HEK293T (cell line): ENCODE measurements around the gene MRPL4.

Experiments
- CTCF ChIA-PET: fragments of 350-600 bp; formaldehyde crosslinking; extraction: SDS; loops from one replicate; lab custom pipeline; 2021; ENCODE audit warnings: antibody characterized with exemption, inconsistent platforms; lab: Yijun Ruan, JAX
- POLR2A ChIA-PET: fragments of 350-600 bp; formaldehyde crosslinking; extraction: SDS; loops from one replicate; lab custom pipeline; 2020; ENCODE audit warnings: antibody characterized with exemption, inconsistent platforms; lab: Yijun Ruan, JAX
- DNase-seq: peaks from one replicate; pipeline ENCODE4 v3.0.0; 2012; ENCODE audit warnings: mixed read lengths; ENCODE audit errors: extremely low spot score
- ARNT ChIP-seq: fragments of 450-650 bp; IDR thresholded peaks from 2 replicates; pipeline ENCODE4 v1.6.1; 2017; ENCODE audit warnings: mild to moderate bottlenecking
- BHLHE40 ChIP-seq: fragments of 450-650 bp; IDR thresholded peaks from 2 replicates; pipeline ENCODE4 v1.6.1; 2016; ENCODE audit warnings: mild to moderate bottlenecking, moderate library complexity, borderline replicate concordance
- CTBP1 ChIP-seq: fragments of 450-650 bp; IDR thresholded peaks from 2 replicates; pipeline ENCODE4 v1.6.1; 2016; ENCODE audit warnings: borderline replicate concordance
- ELF4 ChIP-seq: fragments of 450-650 bp; IDR thresholded peaks from 2 replicates; pipeline ENCODE4 v1.6.1; 2017; ENCODE audit warnings: antibody characterized with exemption
- FOXA1 ChIP-seq: fragments of 450-650 bp; IDR thresholded peaks from 2 replicates; pipeline ENCODE4 v1.6.1; 2016; ENCODE audit warnings: mild to moderate bottlenecking
- FOXK2 ChIP-seq: fragments of 450-650 bp; IDR thresholded peaks from 2 replicates; pipeline ENCODE4 v1.6.1; 2016; ENCODE audit warnings: mild to moderate bottlenecking
- FOXM1 ChIP-seq: fragments of 450-650 bp; IDR thresholded peaks from 2 replicates; pipeline ENCODE4 v1.6.1; 2017; ENCODE audit warnings: mild to moderate bottlenecking, borderline replicate concordance
- HDGF ChIP-seq: fragments of 450-650 bp; IDR thresholded peaks from 2 replicates; pipeline ENCODE4 v1.6.1; 2017; ENCODE audit warnings: antibody characterized with exemption, borderline replicate concordance
- L3MBTL2 ChIP-seq: fragments of 450-650 bp; conservative IDR thresholded peaks from 2 replicates; pipeline ENCODE4 v1.6.1; 2016; ENCODE audit warnings: mild to moderate bottlenecking
- LEF1 ChIP-seq: fragments of 450-650 bp; IDR thresholded peaks from 2 replicates; pipeline ENCODE4 v1.6.1; 2017; ENCODE audit warnings: mild to moderate bottlenecking, borderline replicate concordance
- NFRKB ChIP-seq: fragments of 450-650 bp; IDR thresholded peaks from 2 replicates; pipeline ENCODE4 v1.6.1; 2016; ENCODE audit warnings: mild to moderate bottlenecking, moderate library complexity
- SP1 ChIP-seq: fragments of 450-650 bp; IDR thresholded peaks from 2 replicates; pipeline ENCODE4 v1.6.1; 2017
- SUZ12 ChIP-seq: fragments of 450-650 bp; IDR thresholded peaks from 2 replicates; pipeline ENCODE4 v1.6.1; 2016; ENCODE audit warnings: mild to moderate bottlenecking
- TARDBP ChIP-seq: fragments of 450-650 bp; IDR thresholded peaks from 2 replicates; pipeline ENCODE4 v1.6.1; 2016
- ZNF384 ChIP-seq: fragments of 450-650 bp; IDR thresholded peaks from 2 replicates; pipeline ENCODE4 v1.6.1; 2016
- TF ChIP-seq, protein P1 (sequence below): fragments of 450-650 bp; IDR thresholded peaks from 2 replicates; pipeline ENCODE4 v1.6.1; 2016

Gene MRPL4

DNA sequence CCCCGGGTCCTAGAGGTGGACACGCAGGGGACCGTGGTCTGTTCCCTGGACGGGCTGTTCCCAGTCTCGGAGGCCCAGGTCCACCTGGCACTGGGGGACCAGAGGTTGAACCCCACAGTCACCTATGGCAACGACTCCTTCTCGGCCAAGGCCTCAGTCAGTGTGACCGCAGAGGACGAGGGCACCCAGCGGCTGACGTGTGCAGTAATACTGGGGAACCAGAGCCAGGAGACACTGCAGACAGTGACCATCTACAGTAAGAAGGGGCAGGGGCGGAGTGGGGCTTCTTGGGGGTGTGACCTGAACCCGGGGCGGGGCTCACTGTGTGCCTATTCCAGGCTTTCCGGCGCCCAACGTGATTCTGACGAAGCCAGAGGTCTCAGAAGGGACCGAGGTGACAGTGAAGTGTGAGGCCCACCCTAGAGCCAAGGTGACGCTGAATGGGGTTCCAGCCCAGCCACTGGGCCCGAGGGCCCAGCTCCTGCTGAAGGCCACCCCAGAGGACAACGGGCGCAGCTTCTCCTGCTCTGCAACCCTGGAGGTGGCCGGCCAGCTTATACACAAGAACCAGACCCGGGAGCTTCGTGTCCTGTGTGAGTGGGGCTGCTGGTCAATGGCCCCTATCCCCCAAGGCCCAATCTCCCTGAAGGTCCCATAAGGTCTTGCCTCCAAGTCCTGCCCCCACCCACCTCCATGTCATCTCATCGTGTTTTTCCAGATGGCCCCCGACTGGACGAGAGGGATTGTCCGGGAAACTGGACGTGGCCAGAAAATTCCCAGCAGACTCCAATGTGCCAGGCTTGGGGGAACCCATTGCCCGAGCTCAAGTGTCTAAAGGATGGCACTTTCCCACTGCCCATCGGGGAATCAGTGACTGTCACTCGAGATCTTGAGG, 32.3 kb downstream of the MRPL4 start:
- no peak for DNase-seq
- ChIA-PET CTCF (no interaction called here), POLR2A (interaction anchor here (2.3 kb wide), 1 partner anchor 96 kb away, joined by 7 read pairs; the partner anchor contains the start of gene TYK2)
- no peak for TF ChIP-seq TARDBP
- TF ChIP-seq ARNT = no peak

DNA sequence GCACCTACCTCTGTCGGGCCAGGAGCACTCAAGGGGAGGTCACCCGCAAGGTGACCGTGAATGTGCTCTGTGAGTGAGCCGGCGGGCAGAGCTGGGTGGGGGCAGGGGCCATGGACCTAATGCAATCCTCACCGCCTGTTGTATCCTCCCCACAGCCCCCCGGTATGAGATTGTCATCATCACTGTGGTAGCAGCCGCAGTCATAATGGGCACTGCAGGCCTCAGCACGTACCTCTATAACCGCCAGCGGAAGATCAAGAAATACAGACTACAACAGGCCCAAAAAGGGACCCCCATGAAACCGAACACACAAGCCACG, 32.9 kb downstream of the MRPL4 start:
- ChIA-PET POLR2A (interaction anchor here (2.3 kb wide), 1 partner anchor 96 kb away, joined by 7 read pairs; the partner anchor contains the start of gene TYK2), CTCF (no interaction called here)
- DNase-seq = no peak
- TF ChIP-seq SUZ12 (no peak), FOXA1 (no peak), ZNF384 (no peak), HDGF (no peak), ELF4 (no peak), NFRKB (no peak), FOXM1 (no peak), BHLHE40 (no peak), TARDBP (no peak), CTBP1 (no peak), L3MBTL2 (no peak), FOXK2 (no peak), ARNT (no peak), SP1 (no peak)

DNA sequence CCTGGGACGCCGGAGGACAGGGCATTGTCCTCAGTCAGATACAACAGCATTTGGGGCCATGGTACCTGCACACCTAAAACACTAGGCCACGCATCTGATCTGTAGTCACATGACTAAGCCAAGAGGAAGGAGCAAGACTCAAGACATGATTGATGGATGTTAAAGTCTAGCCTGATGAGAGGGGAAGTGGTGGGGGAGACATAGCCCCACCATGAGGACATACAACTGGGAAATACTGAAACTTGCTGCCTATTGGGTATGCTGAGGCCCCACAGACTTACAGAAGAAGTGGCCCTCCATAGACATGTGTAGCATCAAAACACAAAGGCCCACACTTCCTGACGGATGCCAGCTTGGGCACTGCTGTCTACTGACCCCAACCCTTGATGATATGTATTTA, 33.4 kb downstream of the MRPL4 start:
- CTCF ChIA-PET = no interaction called here
- DNase-seq = no peak
- TF ChIP-seq FOXK2 = no peak
- TF ChIP-seq CTBP1 = no peak
- TF ChIP-seq FOXM1 = no peak
- TF ChIP-seq FOXA1 = no peak
- no peak for TF ChIP-seq BHLHE40
- TF ChIP-seq L3MBTL2 = no peak
- TF ChIP-seq, protein P1, sequence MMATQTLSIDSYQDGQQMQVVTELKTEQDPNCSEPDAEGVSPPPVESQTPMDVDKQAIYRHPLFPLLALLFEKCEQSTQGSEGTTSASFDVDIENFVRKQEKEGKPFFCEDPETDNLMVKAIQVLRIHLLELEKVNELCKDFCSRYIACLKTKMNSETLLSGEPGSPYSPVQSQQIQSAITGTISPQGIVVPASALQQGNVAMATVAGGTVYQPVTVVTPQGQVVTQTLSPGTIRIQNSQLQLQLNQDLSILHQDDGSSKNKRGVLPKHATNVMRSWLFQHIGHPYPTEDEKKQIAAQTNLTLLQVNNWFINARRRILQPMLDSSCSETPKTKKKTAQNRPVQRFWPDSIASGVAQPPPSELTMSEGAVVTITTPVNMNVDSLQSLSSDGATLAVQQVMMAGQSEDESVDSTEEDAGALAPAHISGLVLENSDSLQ = no peak
- TF ChIP-seq TARDBP = no peak
- TF ChIP-seq SUZ12 = no peak
- no peak for TF ChIP-seq HDGF
- TF ChIP-seq NFRKB = no peak
- TF ChIP-seq SP1 = no peak
- no peak for TF ChIP-seq ZNF384
- TF ChIP-seq ARNT = no peak
- no peak for TF ChIP-seq LEF1
- no peak for TF ChIP-seq ELF4
- POLR2A ChIA-PET = interaction anchor here (2.3 kb wide), 1 partner anchor 95 kb away, joined by 7 read pairs; the partner anchor contains the start of gene TYK2

DNA sequence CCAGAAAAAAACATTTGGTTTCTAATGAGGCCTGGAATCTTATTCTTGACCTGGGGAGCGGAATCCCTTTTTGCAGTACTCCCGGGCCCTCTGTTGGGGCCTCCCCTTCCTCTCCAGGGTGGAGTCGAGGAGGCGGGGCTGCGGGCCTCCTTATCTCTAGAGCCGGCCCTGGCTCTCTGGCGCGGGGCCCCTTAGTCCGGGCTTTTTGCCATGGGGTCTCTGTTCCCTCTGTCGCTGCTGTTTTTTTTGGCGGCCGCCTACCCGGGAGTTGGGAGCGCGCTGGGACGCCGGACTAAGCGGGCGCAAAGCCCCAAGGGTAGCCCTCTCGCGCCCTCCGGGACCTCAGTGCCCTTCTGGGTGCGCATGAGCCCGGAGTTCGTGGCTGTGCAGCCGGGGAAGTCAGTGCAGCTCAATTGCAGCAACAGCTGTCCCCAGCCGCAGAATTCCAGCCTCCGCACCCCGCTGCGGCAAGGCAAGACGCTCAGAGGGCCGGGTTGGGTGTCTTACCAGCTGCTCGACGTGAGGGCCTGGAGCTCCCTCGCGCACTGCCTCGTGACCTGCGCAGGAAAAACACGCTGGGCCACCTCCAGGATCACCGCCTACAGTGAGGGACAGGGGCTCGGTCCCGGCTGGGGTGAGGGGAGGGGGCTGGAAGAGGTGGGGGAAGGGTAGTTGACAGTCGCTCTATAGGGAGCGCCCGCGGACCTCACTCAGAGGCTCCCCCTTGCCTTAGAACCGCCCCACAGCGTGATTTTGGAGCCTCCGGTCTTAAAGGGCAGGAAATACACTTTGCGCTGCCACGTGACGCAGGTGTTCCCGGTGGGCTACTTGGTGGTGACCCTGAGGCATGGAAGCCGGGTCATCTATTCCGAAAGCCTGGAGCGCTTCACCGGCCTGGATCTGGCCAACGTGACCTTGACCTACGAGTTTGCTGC, 35.1 kb downstream of the MRPL4 start, which contains the start of gene ICAM4:
Gene ICAM4, plus strand, starts transcription at position 153 of the 935 bp plus-strand sequence. Its CDS starts 58 bp downstream, at position 211.
- POLR2A ChIA-PET = interaction anchor here (0.6 to 4.3 kb wide), 3 partner anchors 18 to 93 kb away, joined by 3 to 41 read pairs (median 4); partner anchors contain the start of genes RAVER1 and TYK2
- CTCF ChIA-PET = interaction anchor here (0.8 to 1.1 kb wide), 2 partner anchors 28 to 102 kb away, joined by 3 to 4 read pairs; no protein-coding TSS in a partner anchor
- peak; percentile 34 for DNase-seq
- no peak for TF ChIP-seq NFRKB
- TF ChIP-seq, protein P1 = no peak
- TF ChIP-seq LEF1 = no peak
- TF ChIP-seq FOXA1 = no peak
- no peak for TF ChIP-seq ELF4
- no peak for TF ChIP-seq ARNT
- no peak for TF ChIP-seq TARDBP
- TF ChIP-seq SUZ12 = no peak
- TF ChIP-seq FOXK2 = no peak
- TF ChIP-seq HDGF = no peak
- no peak for TF ChIP-seq ZNF384
- TF ChIP-seq CTBP1 = no peak
- no peak for TF ChIP-seq FOXM1
- no peak for TF ChIP-seq BHLHE40
- no peak for TF ChIP-seq SP1
- TF ChIP-seq L3MBTL2 = no peak

DNA sequence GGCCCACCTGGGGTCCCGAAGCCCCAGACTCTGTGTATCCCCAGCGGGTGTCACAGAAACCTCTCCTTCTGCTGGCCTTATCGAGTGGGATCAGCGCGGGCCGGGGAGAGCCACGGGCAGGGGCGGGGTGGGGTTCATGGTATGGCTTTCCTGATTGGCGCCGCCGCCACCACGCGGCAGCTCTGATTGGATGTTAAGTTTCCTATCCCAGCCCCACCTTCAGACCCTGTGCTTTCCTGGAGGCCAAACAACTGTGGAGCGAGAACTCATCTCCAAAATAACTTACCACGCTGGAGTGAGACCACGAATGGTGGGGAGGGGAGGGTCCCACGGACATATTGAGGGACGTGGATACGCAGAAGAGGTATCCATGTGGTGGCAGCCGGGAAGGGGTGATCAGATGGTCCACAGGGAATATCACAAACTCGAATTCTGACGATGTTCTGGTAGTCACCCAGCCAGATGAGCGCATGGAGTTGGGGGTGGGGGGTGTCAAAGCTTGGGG, 36.7 kb downstream of the MRPL4 start:
- TF ChIP-seq HDGF (no peak), TARDBP (0 out of 2 replicates have a peak, but pooled peaks have one; percentile 37)
- no peak for DNase-seq
- ChIA-PET CTCF (interaction anchor here (0.6 to 1.8 kb wide), 6 partner anchors 18 to 283 kb away, joined by 3 to 6 read pairs (median 4); no protein-coding TSS in a partner anchor), POLR2A (interaction anchor here (1.0 to 4.3 kb wide), 11 partner anchors 9 to 94 kb away, joined by 3 to 41 read pairs (median 7); partner anchors contain the start of genes DNMT1, FDX2, ICAM1 and RAVER1)
